Activated naive CD8-positive, alpha-beta T cell treated with anti-CD3 and anti-CD28 coated beads, Interleukin-2, amount 50 U/mL, for 16 hours (primary cell): Measurements from ENCODE around the gene BSND.
"Not testable (repeated sequence)": the region's sequence is repeated elsewhere in the genome, so short reads cannot be mapped to it uniquely, and the experiment has no call there.

Source experiments
- DNase-seq: peaks from one replicate; pipeline ENCODE4 v3.0.0-alpha.2; 2020; ENCODE audit warnings: low read depth, low spot score

BSND gene

DNA sequence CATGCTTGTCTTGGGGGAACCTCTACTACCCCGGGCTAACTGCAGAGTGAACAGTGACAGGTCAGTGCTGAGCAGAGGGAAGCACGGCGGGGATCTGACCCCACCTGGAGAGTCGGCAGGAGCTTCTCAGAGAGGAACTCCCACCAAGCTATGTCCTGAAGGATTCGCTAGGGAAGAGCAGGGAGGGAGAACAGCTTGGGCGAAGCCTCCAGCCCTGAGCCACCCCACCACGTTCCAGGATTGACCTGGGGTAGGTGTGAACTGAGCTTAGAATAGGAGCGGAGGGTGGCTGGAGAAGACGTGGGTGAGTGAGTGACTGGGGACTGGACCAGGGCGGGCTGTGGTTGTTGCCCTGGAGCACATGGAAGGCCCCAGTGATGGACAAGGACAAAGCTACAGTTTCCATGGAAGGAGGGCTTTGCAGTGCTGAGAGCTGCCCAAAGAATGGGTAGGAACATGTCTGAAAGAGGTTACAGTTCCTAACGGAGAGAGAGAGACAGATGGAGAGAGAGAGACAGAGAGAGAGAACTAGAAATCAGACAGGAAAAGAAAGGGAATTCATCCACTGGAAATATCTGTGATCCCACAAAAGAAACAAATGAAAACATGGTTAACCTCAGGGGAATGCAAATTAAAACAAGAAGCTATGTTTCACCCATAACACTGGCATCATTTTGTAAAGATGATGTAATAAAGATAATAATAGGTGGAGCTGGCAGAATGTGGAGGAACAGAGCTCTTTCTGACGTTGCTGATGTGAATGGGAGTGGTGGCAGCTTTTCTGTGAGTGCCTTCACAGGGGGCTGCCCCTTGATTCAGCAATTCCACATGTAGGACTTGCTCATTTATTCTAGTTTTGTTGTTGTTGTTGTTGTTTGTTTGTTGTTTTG lies 17.2 kb downstream of the BSND start:
- no peak for DNase-seq

DNA sequence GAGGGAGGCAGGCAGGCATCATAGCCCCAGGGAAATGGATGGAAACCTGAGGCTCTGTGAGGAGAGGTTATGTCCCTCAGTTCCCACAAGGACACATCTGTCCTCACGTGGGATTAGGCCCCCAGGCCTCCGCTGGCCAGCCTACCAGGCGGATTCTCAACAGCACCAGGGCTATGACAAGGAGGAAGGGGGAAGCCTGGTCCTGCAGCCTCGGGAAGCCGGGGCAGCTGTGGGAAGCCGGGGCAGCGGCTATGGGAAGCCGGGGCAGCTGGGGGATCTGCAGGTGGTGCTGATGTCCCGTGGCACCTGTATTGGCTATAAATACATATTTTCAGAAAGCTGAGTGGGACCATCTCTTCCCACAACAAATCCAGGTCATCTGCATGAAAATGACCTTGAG lies 19.7 kb downstream of the BSND start:
- DNase-seq, result no peak

DNA sequence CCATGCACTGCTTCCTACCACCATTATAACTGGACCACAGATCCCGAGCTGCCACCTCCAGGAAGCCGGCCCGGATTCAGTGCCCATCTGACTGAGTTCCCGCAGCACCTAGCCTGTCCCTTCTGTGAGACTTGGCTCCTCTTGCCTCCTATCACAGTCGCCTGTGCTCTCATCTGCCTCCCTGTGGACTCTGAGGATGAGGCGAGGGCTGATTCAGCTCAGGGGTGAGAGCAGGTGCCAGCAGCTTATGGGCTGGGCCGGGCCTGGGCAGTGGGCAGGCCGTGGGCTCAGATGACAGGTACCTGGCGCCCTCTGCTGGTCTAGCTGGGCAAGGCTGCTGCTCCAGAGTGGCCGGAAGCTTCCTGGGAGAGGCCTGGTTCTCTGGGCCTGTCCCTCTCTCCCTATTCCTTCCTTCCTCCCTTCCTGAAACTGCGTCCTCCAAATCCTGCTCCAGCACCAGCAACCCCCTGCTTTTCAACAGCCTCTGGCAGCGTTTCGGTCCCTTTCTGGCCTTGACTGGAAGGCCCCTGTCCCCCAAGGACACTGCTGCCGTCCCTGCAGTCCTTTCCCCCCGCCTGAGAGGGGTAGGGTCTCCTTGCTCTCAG lies 23.3 kb downstream of the BSND start:
- peak; percentile 14 for DNase-seq

DNA sequence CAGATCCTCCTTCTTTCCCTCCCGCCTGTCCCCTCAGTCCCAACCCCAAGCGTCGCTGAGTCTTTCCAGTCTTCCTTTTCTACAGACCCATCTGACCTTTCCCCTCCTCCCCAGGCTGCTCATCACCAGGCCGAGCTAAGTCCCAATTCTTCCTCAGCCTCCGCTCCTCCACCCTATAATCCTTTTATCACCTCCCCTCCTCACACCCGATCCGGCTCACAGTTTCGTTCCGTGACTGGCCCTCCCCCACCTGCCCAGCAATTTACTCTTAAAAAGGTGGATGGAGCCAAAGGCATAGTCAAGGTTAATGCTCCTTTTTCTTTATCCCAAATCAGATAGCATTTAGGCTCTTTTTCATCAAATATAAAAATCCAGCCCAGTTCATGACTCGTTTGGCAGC lies 25.4 kb downstream of the BSND start:
- DNase-seq, result not testable (repeated sequence)

DNA sequence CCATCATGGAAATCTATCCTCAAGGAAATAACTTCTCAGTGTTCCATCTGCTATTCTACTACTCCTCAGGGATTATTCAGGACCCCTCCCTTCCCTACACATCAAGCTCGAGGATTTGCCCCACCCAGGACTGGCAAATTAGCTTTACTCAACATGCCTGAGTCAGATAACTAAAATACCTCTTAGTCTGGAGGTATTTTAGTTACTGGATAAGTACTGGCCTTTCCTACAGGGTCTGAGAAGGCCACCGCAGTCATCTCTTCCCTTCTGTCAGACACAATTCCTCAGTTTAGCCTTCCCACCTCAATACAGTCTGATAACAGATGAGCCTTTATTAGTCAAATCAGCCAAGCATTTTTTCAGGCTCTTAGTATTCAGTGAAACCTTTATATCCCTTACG lies 27.9 kb downstream of the BSND start:
- not testable (repeated sequence) for DNase-seq

DNA sequence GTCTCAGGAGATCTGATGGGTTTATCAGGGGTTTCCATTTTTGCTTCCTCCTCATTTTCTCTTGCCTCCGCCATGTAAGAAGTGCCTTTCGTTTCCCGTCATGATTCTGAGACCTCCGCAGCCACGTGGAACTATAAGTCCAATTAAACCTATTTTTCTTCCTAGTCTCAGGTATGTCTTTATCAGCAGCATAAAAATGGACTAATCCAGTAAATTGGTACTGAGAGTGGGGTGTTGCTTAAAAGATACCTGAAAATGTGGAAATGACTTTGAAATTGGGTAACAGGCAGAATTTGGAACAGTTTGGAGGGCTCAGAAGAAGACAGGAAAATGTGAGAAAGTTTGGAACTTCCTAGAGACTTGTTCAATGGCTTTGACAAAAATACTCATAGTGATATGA lies 32.4 kb downstream of the BSND start:
- DNase-seq, result not testable (repeated sequence)

DNA sequence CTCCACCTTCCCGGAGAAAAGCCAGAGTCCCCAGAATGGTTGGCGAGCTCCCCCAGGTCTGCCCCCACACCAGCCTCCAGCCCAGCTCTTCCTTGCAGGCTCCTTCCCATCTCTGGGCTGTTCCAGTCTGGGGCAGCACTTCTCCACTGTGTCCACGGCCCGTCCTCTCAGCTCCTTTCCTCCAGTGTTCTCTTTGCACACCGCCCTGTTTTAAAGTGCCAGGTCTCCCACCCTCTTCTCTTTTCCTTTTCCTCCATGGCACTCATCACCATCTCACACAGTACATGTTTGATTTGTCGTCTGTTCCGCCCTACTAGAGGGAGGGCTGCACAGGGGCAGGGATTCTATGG lies 34.5 kb downstream of the BSND start:
- no peak for DNase-seq

DNA sequence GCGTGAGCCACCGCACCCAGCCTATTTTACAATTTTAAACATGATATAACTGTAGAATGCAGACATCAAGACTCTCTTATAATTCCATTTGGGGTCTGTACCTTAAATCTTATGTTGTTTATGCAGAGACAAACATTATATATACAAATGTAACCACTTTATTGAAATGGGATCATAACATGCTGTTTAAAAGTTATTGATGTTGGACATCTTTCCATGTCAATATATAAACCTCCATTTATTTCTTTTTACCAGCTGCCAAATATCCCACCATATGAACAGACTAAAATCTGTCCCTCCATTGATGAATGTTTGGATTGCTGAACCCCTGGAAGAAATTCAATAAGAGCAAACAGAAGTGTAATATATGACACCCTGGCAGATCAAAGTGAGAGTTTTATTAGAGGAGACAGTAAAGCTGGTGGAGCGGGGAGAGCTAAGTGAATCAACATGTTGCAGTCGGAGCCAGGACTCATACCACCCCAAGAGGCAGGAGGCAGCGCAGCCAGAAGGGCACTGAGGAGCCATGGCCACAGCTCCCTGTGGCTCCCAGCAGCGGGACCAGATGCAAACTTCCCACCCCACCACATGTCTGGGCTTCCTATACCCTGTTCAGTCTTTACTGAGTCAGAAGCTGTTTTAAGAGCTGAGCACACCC lies 35.9 kb downstream of the BSND start:
- DNase-seq, result no peak

DNA sequence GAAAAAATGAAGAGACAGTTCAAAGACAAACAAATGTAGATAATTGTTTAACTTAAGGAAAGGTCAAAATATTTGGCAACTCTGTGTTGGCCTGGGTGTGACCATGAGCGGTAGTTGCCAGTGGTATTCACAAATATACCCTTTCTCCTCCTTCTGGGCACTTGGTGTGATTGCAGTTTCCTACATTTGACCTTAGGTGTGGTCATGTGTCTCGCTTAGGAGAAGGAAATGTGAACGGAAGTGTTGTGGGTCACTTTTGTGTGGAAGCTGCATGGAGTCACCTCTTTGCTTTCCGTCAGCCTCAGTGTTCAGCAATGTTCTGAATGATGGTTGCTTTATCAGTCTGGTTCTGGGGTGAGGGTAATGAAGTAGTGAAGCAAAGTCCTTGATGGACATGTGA lies 37.2 kb downstream of the BSND start:
- no peak for DNase-seq

DNA sequence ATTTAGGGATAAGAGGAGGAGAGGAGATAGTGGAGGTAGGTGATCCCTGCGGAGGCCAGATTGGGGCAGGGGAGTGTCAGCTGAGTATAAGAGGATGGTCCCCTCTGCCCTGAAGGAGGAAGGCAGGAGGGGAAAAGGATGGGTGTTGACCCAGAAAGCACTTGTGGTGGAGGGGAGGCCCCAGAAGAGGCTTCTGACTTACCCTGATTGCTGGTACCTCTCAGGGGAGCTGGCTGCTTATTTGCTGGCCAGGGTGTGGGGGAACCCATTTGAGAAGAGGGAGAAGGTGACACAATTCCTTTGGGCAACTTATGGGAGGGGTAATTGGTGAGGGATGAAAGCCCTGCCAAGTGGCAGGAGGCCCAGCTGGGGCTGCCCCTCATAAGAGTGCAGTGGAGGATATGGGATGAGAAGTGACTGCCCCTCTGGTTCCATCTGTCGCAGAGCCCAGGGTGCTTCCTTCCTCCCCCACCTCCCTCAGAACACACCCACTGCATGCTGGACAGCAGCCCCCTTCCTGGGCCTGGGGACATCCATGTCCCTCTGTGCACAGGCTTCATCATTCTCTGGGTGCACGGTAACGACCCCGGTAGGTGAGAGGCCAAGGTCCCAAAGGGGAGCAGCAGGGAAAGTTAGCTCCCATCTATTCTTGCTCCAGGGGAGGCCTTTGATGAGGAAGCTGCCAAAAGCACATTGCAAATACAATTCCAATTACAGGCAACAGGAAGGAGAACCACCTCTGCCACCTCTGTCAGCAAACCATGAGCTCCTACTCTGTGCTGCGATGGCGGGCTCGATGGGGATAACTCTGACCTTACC lies 39.2 kb downstream of the BSND start:
- DNase-seq, result no peak

DNA sequence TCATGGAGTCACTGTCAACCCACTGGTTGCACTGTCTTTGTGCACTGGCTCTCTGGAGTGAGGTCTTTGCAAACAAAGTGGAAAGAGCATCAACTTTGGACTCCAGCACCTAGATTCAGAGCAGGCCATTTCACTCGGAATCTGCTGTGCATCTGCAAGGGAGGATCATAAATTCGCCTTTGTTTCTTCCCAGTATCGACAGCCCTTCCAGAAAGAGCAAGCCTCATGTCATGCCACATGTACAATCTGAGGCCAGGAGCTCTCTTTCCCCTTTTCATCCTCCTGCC lies 39.8 kb downstream of the BSND start:
- DNase-seq, result no peak

DNA sequence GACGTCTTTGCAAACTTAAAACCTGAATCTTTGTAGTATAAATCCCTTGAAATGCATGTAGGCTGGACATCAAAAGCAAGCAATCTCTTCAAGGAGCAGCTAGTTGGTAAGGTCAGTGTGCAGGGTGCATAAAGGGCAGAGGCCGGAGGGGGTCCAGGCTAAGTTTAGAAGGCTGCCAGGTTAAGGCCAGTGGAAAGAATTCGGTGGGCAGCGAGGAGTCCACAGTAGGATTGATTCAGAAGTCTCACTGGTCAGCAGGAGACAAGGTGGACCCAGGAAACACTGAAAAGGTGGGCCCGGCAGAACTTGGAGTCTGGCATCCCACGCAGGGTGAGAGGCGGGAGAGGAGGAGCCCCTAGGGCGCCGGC lies 40.2 kb downstream of the BSND start:
- no peak for DNase-seq

DNA sequence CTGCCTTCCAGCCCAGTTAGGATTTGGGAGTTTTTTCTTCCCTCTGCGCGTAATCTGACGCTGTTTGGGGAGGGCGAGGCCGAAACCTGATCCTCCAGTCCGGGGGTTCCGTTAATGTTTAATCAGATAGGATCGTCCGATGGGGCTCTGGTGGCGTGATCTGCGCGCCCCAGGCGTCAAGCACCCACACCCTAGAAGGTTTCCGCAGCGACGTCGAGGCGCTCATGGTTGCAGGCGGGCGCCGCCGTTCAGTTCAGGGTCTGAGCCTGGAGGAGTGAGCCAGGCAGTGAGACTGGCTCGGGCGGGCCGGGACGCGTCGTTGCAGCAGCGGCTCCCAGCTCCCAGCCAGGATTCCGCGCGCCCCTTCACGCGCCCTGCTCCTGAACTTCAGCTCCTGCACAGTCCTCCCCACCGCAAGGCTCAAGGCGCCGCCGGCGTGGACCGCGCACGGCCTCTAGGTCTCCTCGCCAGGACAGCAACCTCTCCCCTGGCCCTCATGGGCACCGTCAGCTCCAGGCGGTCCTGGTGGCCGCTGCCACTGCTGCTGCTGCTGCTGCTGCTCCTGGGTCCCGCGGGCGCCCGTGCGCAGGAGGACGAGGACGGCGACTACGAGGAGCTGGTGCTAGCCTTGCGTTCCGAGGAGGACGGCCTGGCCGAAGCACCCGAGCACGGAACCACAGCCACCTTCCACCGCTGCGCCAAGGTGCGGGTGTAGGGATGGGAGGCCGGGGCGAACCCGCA lies 40.8 kb downstream of the BSND start, which contains the start of gene PCSK9:
Gene PCSK9 (plus strand): TSS at position 207 of the 741 bp plus-strand sequence. CDS start 290 bp downstream, at position 497.
- no peak for DNase-seq

DNA sequence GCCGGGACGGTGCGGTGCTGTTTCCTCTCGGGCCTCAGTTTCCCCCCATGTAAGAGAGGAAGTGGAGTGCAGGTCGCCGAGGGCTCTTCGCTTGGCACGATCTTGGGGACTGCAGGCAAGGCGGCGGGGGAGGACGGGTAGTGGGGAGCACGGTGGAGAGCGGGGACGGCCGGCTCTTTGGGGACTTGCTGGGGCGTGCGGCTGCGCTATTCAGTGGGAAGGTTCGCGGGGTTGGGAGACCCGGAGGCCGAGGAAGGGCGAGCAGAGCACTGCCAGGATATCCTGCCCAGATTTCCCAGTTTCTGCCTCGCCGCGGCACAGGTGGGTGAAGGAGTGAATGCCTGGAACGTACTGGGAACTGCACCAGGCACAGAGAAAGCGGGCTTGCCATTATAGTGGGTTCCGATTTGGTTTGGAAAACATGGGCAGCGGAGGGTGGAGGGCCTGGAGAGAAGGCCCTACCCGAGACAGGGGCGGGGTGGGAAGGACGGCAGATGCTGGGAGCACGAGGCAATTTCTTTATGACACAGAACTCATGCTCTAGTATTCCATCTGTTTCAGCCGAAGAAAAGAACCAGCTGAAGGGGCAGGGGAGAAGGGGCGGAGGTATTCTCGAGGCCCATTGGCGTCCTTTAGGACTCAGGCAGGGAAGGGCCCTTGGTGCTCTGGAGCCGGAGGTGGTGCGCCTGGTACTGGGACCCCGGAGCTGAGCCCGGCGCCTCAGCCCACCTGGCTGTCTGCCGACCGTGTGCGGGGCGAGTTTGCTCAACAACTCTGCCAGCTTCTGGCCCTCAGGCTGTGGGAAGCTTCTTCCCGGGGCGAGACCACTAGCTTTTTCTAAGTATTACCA lies 41.6 kb downstream of the BSND start:
- DNase-seq, result no peak

DNA sequence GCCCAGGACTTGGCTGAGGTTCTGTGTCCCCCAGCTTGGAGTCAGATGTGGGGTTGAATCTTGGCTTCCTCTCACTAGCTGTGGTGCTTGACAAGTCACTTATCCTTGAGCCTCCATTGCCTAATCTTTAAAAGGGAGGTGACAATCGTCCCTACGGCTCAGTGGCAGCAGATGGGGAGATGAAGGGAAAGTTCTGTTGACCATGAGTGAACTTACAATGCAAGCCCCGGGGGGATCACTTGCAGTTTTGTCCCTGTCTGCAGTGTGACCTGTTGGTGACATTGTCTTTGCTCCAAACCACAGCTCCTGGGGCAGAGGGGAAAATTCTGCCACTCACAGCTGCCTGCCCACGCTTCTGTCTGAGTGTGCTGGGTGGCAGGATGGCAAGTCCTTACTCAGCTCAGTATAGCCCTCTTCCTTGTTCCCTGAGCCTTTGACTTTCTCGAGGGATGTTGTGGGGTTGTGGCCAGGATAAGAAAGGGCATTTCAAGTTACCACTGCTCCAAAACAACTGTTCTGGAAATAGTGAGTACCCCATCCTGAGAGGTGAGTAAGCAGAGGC lies 42.3 kb downstream of the BSND start:
- no peak for DNase-seq

DNA sequence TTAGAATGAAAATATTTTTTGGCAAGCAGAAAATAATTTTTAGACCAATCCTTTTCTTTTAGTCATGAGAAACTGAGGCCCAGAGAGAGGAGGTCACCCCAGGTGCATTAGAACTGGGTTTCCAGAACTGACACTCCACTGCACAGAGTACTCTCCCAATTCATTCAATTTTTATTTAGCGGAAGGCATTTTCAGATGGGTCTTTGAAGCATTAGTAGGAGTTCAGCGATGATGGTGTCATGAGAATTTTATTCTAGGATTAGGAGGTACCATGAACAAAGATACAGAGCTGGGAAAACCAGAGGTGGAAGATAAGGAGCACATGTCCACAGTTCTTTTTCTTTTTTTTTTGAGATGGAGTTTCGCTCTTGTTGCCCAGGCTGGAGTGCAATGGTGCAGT lies 42.9 kb downstream of the BSND start:
- DNase-seq, result no peak

DNA sequence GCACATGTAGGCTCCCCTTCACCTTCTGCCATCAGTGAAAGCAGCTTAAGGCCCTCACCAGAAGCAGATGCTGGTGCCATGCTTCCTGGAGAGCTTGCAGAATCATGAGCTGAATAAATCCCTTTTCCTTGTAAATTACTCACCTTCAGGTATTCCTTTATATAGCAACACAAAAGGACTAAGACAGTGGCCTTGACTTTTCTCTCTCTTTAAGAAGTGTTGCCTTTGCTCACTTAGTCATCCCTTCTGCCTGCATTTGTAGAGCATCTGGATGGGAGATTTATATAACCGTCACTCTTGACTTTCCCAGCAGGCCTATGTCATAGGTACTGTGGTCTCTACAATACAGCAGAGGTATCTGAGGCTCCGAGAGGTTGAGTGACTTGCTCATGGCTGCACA lies 44.3 kb downstream of the BSND start:
- DNase-seq, result no peak

DNA sequence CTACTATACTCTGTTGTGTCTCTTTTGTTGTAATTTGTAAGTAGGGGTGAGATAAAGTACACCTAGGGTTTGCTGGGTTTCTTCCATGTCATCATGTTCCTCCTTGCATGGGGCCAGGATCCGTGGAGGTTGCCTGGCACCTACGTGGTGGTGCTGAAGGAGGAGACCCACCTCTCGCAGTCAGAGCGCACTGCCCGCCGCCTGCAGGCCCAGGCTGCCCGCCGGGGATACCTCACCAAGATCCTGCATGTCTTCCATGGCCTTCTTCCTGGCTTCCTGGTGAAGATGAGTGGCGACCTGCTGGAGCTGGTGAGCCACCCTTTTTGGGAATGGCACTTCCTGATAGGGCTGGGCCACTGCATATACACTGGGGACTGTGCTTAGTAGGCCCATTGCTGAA lies 45.0 kb downstream of the BSND start:
- no peak for DNase-seq

DNA sequence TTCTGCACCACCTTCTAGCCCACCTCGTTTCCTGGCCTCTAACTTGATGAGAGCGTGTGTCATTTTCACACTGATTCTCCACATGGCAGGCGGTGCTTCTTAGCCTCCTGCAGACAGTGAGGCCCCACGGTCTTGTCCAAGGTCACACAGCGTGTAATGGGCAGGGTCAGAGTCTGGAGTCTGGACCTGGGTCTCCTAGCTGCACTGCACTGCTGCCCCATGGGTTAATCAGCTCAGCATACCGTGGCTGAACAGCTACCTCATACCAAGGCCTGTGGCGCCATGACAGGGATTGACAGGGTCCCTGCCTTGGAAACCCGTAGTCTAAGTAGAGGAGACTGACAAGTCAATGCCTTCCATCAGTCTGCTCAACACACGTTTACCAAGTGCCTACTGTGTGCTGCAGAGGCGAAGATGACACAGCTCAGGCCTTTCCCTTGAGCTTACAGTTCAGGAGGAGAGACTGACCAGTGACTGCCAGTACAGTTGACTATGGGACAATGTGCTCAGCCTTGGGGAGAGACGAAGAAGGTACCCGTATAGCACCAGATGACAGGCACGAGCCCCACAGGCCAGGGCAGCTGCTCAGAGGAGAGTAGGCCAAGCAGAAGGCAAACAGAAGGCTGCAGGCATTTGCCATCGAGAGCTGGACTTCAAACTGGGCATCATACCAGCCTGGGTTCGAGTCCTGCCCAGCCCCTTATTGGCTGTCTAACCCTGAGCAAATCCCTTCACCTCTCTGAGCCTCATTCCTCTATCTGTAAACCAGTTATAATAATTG lies 46.1 kb downstream of the BSND start:
- DNase-seq, result no peak
